Neural crest cell (in vitro differentiated cells): Measurements from ENCODE around the gene FGD6. TPM values are rescaled to one million over a fixed set of nuclear protein-coding genes. Genes with fewer than 3 reads are reported as not detected.

ENCODE experiments used
- DNase-seq: peaks from one replicate; pipeline ENCODE4 v3.0.0; 2021; ENCODE audit warnings: low read depth, mixed read lengths, low spot score
- H3K27ac Mint-ChIP-seq: one replicate; pipeline ENCODE4 v1.8.0; 2021; ENCODE audit warnings: mild to moderate bottlenecking, mixed read lengths; ENCODE audit not compliant: unreplicated experiment
- H3K27me3 Mint-ChIP-seq: 2 replicates; pipeline ENCODE4 v1.8.0; 2021; ENCODE audit warnings: low read depth, mild to moderate bottlenecking, mixed read lengths
- H3K36me3 Mint-ChIP-seq: 2 replicates; pipeline ENCODE4 v1.8.0; 2021; ENCODE audit warnings: low read depth, mild to moderate bottlenecking, mixed read lengths
- H3K4me1 Mint-ChIP-seq: 2 replicates; pipeline ENCODE4 v1.8.0; 2021; ENCODE audit warnings: mixed read lengths
- H3K4me3 Mint-ChIP-seq: one replicate; pipeline ENCODE4 v1.8.0; 2021; ENCODE audit warnings: mild to moderate bottlenecking, mixed read lengths
- H3K9me3 Mint-ChIP-seq: 2 replicates; pipeline ENCODE4 v1.8.0; 2021; ENCODE audit warnings: mixed read lengths
- CTCF ChIP-seq: fragments of 200-600 bp; sonication (generic); conservative IDR thresholded peaks from 2 replicates; pipeline ENCODE4 v1.5.0; 2021; ENCODE audit warnings: antibody characterized with exemption, mild to moderate bottlenecking
- total RNA-seq: library from RNA; stranded (reverse); gene quantifications from 2 replicates; pipeline ENCODE4 v1.2.1, GENCODE V29; 2021

FGD6 gene
- total RNA-seq, 1 donor from 2014 or later: 17.4 TPM

- DNase-seq: no peak
- Mint-ChIP-seq H3K27me3 (no peaks in the 10 kb centered on the region), H3K27ac (no peak overlapping the region), H3K4me1 (no peaks in the 10 kb centered on the region), H3K36me3 (peaks cover 14% of the 10 kb centered on the region), H3K9me3 (no peaks in the 10 kb centered on the region), H3K4me3 (no peak overlapping the region)
- no peak for TF ChIP-seq CTCF
Observed at GRCh38 chr12:95259368-95259767, 42.1 kb upstream of the FGD6 start.

- no peaks in the 10 kb centered on the region for H3K4me1 Mint-ChIP-seq
- no peaks in the 10 kb centered on the region for H3K9me3 Mint-ChIP-seq
- DNase-seq: no peak
- no peak overlapping the region for H3K4me3 Mint-ChIP-seq
- no peaks in the 10 kb centered on the region for H3K27me3 Mint-ChIP-seq
- H3K36me3 Mint-ChIP-seq: peaks cover 14% of the 10 kb centered on the region
- no peak overlapping the region for H3K27ac Mint-ChIP-seq
- TF ChIP-seq CTCF: no peak
Observed at GRCh38 chr12:95258803-95259202, 41.5 kb upstream of the FGD6 start.

- no peak overlapping the region for H3K4me3 Mint-ChIP-seq
- H3K4me1 Mint-ChIP-seq: no peaks in the 10 kb centered on the region
- no peaks in the 10 kb centered on the region for H3K27me3 Mint-ChIP-seq
- H3K36me3 Mint-ChIP-seq: peaks cover 18% of the 10 kb centered on the region
- DNase-seq: no peak
- H3K27ac Mint-ChIP-seq: no peak overlapping the region
- TF ChIP-seq CTCF: no peak
- no peaks in the 10 kb centered on the region for H3K9me3 Mint-ChIP-seq
Observed at GRCh38 chr12:95258151-95258550, 40.9 kb upstream of the FGD6 start.

DNA sequence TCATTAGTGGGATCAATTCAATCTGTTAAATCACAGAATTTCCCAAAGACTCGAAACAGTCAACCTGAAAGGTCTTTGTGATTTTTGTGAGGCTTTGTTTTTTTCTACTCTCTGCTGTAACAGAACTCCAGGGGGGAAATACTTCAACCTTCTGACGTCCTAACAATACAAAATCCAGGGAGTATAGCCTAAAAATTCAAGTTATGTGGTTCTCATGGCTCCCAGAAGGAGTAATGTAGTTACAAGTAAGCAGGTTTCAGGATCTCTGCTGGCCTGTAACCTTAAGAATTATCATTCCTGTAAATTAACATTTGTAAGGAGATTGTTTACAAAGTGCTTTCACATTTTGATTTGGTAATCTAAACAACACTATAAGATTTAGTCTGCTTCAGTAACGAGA, 40.3 kb upstream of the FGD6 start:
- no peaks in the 10 kb centered on the region for H3K4me1 Mint-ChIP-seq
- H3K4me3 Mint-ChIP-seq: no peak overlapping the region
- no peak for TF ChIP-seq CTCF
- no peak overlapping the region for H3K27ac Mint-ChIP-seq
- H3K36me3 Mint-ChIP-seq: peaks cover 19% of the 10 kb centered on the region
- H3K9me3 Mint-ChIP-seq: no peaks in the 10 kb centered on the region
- H3K27me3 Mint-ChIP-seq: no peaks in the 10 kb centered on the region
- DNase-seq: no peak

GRCh38 chr12:95253386-95253785, 36.1 kb upstream of the FGD6 start:
- no peak for DNase-seq

More at GRCh38 chr12:95253386-95253785, 36.1 kb upstream of the FGD6 start:
- peaks cover 19% of the 10 kb centered on the region for H3K36me3 Mint-ChIP-seq
- no peak overlapping the region for H3K27ac Mint-ChIP-seq
- no peaks in the 10 kb centered on the region for H3K27me3 Mint-ChIP-seq
- H3K4me1 Mint-ChIP-seq: peaks cover 19% of the 10 kb centered on the region
- no peak overlapping the region for H3K4me3 Mint-ChIP-seq
- no peak for TF ChIP-seq CTCF
- no peaks in the 10 kb centered on the region for H3K9me3 Mint-ChIP-seq
